D341Med (cell line): ENCODE results near the gene SEC61A1.

Experiments
- DNase-seq: peaks from one replicate; pipeline ENCODE4 v3.0.0; 2012; ENCODE audit warnings: low spot score

Gene SEC61A1

GRCh38 chr3:128051837-128052594, at the start of gene SEC61A1:
Gene SEC61A1, plus strand, starts transcription at chr3:128052437. Its CDS starts 116 bp downstream, at chr3:128052553.
- peak; percentile 99 for DNase-seq

- DNase-seq = no peak
Observed at GRCh38 chr3:128004661-128005060, 47.6 kb upstream of the SEC61A1 start.

GRCh38 chr3:128006061-128007032, 45.9 kb upstream of the SEC61A1 start:
- DNase-seq = peak; percentile 35

DNA sequence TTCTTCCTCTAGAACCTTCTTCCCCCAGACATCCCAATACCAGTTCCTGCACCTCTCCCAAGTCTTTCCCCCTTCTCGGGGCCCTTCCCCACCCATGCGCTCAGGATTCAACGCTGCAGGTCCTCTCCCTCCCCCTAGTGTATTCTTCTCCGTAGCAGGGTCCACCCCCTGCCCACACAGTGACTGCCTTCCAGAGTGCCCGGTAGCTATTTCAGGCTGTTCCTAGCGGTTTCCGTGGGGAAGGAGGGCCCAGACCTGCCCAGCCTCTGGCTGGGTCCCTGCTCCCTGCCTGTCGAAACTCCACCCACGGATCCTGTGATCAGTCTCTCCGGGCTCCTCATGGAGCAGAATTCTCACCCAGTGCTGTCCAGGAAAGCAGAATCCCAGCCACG, 45.2 kb upstream of the SEC61A1 start:
- no peak for DNase-seq

DNA sequence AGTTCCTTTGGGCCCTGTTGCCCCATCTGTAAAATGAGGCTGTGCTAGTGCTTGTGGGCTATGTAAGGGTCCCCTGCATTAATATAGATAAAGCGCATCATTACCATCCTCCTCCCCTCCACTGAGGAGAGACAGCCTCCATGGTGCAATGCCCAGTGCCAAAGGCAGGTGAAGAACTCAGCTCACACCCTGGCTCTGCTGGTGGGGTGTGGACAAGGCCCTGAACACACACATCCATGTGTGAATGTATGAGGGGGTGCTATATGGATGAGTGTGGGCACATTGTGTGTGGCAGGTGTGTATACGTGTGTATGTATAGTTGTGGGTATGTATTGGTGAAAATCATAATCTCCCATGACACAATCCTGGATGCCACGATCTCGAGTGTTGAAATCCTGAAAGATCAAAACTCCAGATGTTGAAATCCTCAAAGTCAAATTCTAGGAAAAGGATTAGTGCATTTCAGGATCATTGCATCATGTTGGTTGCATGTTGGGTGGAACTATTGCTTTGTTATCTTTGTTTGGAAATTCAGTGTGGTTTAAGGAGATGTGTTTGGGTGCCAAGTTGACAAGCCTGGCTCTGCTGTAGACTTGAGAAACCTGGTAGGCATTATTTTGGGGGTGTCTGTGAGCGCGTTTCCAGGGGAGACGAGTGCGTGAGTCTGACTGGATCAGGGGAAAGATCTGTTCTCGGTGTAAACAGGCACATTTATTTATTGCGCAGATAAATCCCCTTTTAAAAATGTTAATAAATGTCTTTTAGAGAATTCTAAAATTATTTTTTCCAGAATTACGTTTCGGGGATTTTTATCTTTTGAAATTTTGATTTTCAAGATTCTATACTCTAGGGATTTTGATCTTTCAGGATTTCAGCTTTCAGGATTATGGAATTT, 42.0 kb upstream of the SEC61A1 start:
- no peak for DNase-seq

GRCh38 chr3:128011140-128011539, 41.1 kb upstream of the SEC61A1 start:
- DNase-seq = peak; percentile 78

- no peak for DNase-seq
Observed at GRCh38 chr3:128012050-128012449, 40.2 kb upstream of the SEC61A1 start.

- no peak for DNase-seq
Observed at GRCh38 chr3:128014548-128014947, 37.7 kb upstream of the SEC61A1 start.

DNA sequence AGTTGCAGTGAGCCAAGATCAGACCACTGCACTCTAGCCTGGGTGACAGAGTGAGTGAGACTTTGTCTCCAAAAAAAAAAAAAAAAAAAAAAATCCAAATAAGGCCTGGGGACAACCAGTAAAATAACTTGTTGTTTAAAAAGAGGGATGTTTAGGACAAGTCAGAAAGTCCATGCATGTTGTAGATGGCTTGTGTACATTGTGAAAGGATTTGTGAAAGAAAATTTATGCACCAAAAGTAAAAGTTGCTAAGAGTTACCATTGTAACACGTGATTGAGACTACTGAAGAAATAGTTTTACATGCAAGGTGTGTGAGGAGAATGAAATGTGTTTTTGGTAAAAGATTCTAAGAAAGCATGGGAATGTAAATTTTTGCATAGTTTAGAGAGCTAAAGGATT, 35.7 kb upstream of the SEC61A1 start:
- no peak for DNase-seq

- no peak for DNase-seq
Observed at GRCh38 chr3:128021768-128022372, 30.4 kb upstream of the SEC61A1 start.

DNA sequence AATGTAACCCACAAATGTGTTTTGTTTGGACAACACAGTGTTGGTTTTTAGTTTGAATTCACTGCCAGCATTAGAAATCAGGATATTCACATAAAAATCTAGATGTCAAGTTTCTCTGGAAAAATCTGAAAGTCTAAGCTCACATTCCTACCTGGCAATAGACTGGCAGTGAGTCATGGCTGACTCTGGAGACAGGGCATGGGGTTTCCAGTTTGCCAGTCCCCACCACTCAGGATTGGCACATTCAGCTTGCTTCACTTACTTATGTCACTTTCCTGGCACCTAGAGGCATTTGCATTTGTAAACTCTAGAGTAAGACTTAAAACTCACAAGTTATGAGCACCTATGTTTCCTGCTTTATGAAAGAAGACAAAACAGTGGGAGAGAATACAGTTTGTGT, 19.1 kb upstream of the SEC61A1 start:
- DNase-seq = no peak

DNA sequence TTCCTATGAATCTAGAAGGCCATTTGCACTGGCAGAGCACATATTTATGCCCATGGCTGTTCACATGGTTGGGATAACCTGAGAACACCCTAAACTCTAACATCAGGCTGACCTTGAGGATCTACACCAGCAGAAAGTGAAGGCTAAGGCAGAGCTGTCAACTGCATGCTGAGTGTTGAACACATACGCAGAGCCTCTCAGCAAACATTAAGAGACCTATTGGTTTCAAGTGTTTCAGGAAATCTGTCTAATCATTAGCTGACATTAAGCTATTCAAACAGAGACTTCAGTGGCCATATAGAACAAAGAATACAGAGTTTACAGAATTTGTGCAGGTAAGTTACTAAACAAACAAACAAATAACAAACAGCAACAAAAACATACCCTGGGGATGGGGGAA, 16.1 kb upstream of the SEC61A1 start:
- DNase-seq = no peak

DNA sequence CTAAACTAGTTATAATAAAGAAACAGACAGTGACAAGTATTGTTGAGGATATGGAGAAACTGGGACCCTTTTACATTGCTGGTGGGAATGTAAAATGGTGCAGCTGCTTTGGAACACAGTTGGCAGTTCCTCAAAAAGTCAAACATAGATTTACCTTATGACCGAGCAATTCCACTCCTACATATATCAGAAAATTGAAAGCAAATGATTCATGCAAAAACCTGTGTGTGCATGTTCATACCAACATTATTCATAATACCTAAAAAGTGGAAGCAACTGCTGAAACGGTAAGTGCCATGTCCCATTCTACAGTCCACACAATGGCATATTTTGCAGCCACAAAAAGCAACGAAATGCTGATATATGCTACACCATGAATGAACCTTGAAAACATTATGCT, 12.2 kb upstream of the SEC61A1 start:
- DNase-seq = no peak

DNA sequence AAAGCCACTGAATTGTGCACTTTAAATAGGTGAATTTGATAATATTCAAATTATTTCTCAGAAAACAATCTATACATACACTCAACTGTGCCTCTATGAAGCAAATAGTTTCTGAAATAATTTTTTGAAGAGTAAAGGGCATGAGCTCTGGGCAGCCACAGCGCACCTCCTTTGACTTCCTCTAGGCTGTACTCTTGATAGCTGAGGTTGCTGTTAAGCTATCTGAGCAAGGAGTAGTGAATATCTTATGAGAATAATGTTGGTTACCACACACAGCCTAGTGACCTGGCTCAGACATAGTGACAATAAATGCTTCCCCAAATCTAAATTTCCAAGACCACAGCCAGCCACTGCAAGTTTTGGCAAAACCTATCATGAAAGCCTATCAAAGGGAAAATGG, 11.6 kb upstream of the SEC61A1 start:
- DNase-seq = no peak

DNA sequence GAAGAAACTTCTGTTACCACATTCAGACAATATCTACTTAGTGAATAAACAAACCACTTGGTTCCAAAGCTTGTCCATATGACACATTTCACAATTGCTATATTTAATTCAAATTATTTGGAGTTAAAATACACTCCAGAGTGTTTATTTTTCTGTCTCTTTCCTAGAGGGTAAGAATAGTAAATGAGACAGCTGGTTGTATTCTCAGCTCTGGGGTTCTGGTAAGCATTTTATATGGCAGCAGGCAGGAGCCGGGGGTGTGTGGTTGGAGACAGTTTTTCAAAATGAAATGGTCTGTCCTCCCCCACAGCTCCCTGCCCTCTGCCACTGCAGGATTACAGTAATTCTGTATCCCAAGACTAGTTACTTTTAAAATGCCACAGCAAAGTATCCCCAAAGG, 10.9 kb upstream of the SEC61A1 start:
- DNase-seq = no peak

DNA sequence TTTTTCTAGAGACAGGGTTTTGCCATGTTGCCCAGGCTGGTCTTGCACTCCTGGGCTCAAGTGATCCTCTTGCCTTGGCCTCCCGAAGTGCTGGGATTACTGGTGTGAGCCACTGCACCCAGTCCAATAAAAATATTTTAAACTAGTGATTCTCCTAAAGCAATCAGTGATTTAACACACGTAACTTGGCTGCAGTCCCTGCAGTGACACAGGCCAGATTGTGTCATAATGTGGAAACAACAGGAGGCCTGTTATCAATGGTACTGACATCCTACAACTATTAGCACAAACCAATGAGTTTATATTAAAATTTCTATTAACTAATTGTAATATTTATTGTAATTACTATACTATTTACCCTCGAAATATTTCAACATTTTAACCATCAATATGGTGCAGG, 1.6 kb upstream of the SEC61A1 start:
- no peak for DNase-seq

GRCh38 chr3:128051459-128051836, 789 bp upstream of the SEC61A1 start:
- DNase-seq = no peak

GRCh38 chr3:128052595-128053351, 536 bp downstream of the SEC61A1 start:
- DNase-seq = peak; percentile 40

- DNase-seq = no peak
Observed at GRCh38 chr3:128053614-128054013, 1.4 kb downstream of the SEC61A1 start.

DNA sequence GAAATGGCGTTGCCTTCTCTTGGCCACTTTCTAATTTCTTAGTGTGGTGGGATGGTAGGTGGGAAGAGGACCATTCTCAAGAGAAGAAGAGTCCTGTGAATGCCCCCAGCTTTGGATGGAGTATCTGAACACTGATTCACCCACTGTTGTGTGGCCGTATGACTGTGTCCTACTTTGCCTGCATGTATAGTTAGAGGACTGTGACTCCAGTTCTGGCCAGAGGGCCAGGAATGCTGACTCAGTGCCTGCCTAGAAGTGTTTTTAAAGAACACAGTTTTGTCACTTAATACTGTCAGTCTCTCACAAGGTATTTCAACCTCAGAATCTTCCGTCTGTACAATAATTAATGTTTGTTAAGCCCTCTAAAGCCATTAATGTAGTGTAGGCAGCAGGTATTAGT, 2.1 kb downstream of the SEC61A1 start:
- no peak for DNase-seq

GRCh38 chr3:128056258-128056657, 4.0 kb downstream of the SEC61A1 start:
- no peak for DNase-seq
